Stimulated activated CD4-positive, alpha-beta T cell treated with anti-CD3 and anti-CD28 coated beads, TNF-alpha, amount 100 ng/mL, for 4 hours (primary cell): Measurements from ENCODE around the gene PRKCH.
A peak's percentile ranks its signal among the peaks of the same experiment; 100 is the strongest.

Experiments
- DNase-seq, 3 experiments: peaks; one replicate each; pipeline ENCODE4 v3.0.0-alpha.2; 2020; ENCODE audit warnings: low read depth in 3 of 3

The PRKCH gene

GRCh38 chr14:61337893-61338292 lies 16.5 kb downstream of the PRKCH start:
- peak in 1 of 3 experiments; percentile 52 for DNase-seq

- no peak for DNase-seq
These were observed 17.1 kb downstream of the PRKCH start for GRCh38 chr14:61338457-61338856.

GRCh38 chr14:61341275-61342206 lies 20.2 kb downstream of the PRKCH start:
- DNase-seq: no peak

GRCh38 chr14:61342486-61342885 lies 21.1 kb downstream of the PRKCH start:
- DNase-seq: peak in 2 of 3 experiments; percentile 71 to 79

GRCh38 chr14:61342932-61343331 lies 21.6 kb downstream of the PRKCH start:
- DNase-seq: no peak

- no peak for DNase-seq
These were observed 22.1 kb downstream of the PRKCH start for GRCh38 chr14:61343471-61343870.

- no peak for DNase-seq
These were observed 22.6 kb downstream of the PRKCH start for GRCh38 chr14:61343991-61344405.

GRCh38 chr14:61344437-61345150 lies 23.2 kb downstream of the PRKCH start:
- DNase-seq: no peak

- DNase-seq: no peak
These were observed 23.7 kb downstream of the PRKCH start for GRCh38 chr14:61345151-61345482.

- no peak for DNase-seq
These were observed 24.8 kb downstream of the PRKCH start for GRCh38 chr14:61346221-61346620.

GRCh38 chr14:61346793-61347192 lies 25.4 kb downstream of the PRKCH start:
- no peak for DNase-seq

- no peak for DNase-seq
These were observed 26.6 kb downstream of the PRKCH start for GRCh38 chr14:61347826-61348443.

- DNase-seq: no peak
These were observed 29.3 kb downstream of the PRKCH start for GRCh38 chr14:61350427-61351270.

GRCh38 chr14:61351477-61351876 lies 30.1 kb downstream of the PRKCH start:
- no peak for DNase-seq

- peak in 1 of 3 experiments; percentile 41 for DNase-seq
These were observed 34.5 kb downstream of the PRKCH start for GRCh38 chr14:61355892-61356325.

- no peak for DNase-seq
These were observed 35.7 kb downstream of the PRKCH start for GRCh38 chr14:61357123-61357522.

GRCh38 chr14:61358554-61359226 lies 37.3 kb downstream of the PRKCH start:
- no peak for DNase-seq

- no peak for DNase-seq
These were observed 39.6 kb downstream of the PRKCH start for GRCh38 chr14:61360796-61361525.

GRCh38 chr14:61362072-61362750 lies 40.8 kb downstream of the PRKCH start:
- no peak for DNase-seq

- DNase-seq: no peak
These were observed 42.9 kb downstream of the PRKCH start for GRCh38 chr14:61364243-61364642.
